GM18526 (cell line): Measurements from ENCODE around the gene TSPAN9.

Experiments
- POLR2A ChIP-seq: IDR thresholded peaks from 3 replicates; pipeline ENCODE4 v1.6.1; 2011; ENCODE audit not compliant: insufficient read length; ENCODE audit errors: extremely low read depth

The TSPAN9 gene

DNA sequence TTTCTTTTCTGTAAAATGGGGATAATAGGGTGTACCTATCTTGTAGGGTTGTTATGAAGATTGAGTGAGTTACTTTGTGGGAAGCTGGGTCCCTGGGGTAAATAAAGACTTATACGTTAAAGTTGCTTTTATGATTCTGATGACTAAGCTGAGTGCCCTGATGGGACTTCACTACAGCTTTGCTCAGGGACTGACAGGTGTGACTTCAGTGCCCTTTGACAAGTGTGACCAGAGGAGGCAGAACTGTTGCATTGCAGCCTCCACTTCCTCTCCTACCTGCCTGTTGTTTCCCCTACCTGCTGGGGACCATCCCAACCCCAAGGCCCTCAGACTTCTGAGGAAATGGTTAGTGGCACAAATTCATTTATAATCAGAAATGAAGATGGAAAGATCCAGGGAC is 119.3 kb downstream of the TSPAN9 start:
- no peak for TF ChIP-seq POLR2A

DNA sequence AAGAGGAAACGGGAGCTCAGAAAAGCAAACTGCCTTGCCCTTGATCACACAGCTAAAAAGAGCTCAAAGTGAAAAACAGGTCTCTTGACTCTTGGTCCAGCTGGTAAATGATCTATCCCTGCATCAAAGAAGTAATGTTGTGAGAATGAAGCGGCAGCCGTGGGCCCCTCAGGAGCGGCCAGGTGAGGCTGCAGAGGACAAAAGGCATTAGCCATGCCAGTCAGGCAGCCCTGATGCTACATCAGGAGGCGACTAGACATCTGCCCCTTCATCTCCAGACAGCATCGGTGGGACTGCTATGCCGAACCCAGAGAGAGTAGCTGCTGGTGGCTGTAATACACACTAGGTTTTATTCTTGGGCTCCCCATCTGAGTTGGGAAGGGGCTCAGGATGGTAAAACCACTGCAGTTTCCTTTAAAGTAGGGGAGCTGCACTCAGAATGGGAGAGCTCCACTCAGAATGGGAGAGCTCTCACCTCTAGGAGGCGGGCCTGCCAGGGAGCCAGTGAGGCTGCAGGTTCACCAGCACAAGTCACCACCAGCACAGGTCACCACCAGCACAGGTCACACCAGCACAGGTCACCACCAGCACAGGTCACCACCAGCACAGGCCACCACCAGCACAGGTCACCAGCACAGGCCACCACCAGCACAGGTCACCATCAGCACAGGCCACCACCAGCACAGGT is 120.1 kb downstream of the TSPAN9 start:
- TF ChIP-seq POLR2A = no peak

- TF ChIP-seq POLR2A = no peak
These were observed 122.4 kb downstream of the TSPAN9 start for GRCh38 chr12:3199551-3200031.

DNA sequence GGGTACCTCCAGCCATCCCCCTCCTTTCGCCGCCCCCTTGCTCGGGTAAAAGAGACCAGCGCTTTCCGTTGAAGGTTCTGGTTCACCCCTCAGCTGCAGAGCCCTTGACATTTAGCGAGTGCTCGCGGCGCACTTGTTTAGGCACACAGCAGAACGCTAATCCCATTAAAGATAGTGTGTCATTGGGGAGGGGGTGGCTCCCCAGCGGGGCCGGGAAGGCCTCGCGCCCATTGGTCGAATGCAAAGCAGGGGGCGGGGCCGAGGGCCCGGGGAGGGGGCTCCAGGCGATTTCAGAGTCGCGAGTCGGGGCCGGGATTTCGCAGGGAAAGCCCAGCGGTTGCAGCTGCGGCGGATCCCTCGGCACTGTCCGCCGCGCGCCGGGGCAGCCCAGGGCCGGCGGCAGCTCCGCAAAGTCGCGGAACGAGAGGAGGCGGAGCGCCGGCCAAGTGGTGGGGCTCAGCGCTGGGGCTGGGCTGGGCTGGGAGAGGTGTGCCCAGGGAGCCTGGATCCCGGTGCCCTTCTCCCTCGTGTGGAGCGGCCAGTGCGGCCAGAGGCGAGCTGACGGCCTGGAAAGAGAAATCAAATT is 122.9 kb downstream of the TSPAN9 start:
- no peak for TF ChIP-seq POLR2A

DNA sequence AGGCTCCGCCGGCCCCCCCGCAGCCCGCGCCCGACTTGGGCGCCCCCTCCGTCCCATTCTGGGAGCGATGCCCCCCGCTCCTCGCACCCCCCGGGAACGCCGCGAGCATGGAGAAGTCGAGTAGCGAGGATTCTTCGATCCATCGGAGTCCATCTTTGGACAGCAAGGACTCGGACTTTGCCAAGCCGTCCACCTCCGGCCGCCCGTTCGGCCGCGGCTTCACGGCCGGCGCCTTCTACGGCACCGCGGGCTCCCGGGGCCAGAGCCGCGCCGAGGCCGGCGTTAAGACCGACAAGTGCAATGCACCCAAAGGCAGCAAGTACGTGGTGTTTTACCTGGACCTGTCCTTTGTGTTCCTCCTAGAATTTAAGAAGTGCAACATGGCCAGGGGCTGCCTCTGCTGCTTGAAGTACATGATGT is 123.6 kb downstream of the TSPAN9 start:
- no peak for TF ChIP-seq POLR2A

DNA sequence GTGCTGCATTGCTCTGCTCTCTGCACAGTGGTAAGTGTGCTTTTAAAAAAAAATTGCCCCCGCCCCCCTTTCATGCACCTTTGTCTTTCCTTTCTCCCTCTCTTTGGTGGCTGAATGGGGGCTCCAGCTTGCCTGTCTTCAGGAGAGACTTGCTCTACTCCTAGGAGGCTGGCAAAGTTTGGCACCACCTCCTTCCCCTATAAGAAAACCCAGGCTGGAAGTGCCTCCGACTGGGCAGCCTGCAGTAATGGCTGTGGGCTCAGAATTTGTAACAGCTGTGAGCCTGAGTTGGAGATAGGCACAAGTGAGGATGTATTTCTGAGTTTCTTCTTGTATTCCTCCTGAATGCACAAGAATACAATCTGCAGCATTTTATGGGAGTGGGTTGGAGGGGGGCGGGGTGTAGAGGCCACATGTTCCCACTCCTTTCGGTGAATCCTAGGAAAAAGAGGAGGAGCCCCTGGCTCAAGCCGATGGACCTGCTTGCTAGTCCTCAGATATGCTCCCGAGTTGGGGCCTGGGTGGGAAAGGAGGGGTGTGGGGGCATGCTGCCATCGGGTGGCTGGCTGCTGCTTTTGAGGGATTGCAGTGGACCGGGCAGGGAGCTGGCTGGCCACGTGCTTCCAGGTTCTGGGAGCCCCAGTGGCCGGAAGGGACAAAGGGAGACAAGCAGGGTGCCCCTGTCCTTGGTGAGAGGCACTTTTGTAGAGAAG is 124.3 kb downstream of the TSPAN9 start:
- no peak for TF ChIP-seq POLR2A

GRCh38 chr12:3202096-3202495 is 124.9 kb downstream of the TSPAN9 start:
- TF ChIP-seq POLR2A = no peak

GRCh38 chr12:3202734-3203446 is 125.7 kb downstream of the TSPAN9 start:
- TF ChIP-seq POLR2A = no peak

- no peak for TF ChIP-seq POLR2A
These were observed 126.5 kb downstream of the TSPAN9 start for GRCh38 chr12:3203713-3204112.

- TF ChIP-seq POLR2A = no peak
These were observed 127.0 kb downstream of the TSPAN9 start for GRCh38 chr12:3204143-3204542.

DNA sequence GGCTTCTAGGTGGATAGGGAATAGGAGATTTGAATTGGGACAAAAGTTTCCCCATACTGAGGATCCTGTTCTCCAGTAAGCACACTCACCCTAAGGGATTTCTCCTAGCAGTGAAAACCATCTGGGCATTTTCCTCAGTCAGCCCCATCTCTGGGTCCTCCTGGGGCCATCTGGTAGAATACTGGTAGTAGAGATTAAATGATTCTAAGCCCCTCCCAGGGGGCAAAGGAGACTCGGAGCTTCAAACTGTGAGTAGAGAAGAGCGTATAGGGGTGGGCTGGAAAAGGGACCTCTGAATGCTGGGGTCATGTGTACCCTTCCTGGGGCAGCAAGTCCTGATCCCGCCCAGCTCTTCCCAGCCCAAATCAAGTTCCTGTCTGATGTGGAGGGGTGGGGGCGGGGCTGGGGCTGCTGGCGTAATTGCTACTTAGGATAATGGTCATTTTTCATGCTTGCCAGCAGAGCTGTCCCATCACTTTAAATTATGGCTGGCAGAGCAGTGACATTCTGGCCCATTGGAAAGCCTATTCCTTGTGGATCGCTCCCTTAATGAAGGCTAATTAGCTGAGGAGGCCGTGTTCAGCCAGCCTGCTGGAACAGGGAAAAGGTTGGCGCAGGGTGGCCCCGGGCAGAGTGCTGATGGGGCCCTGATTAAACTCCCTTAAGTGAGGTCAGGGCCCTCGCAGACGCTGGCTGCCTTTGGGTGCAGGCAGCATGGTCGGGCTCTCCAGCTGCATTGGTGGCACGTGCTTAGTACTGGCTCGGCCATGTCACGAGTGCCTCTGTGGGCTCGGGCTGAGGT is 127.8 kb downstream of the TSPAN9 start:
- TF ChIP-seq POLR2A = no peak

DNA sequence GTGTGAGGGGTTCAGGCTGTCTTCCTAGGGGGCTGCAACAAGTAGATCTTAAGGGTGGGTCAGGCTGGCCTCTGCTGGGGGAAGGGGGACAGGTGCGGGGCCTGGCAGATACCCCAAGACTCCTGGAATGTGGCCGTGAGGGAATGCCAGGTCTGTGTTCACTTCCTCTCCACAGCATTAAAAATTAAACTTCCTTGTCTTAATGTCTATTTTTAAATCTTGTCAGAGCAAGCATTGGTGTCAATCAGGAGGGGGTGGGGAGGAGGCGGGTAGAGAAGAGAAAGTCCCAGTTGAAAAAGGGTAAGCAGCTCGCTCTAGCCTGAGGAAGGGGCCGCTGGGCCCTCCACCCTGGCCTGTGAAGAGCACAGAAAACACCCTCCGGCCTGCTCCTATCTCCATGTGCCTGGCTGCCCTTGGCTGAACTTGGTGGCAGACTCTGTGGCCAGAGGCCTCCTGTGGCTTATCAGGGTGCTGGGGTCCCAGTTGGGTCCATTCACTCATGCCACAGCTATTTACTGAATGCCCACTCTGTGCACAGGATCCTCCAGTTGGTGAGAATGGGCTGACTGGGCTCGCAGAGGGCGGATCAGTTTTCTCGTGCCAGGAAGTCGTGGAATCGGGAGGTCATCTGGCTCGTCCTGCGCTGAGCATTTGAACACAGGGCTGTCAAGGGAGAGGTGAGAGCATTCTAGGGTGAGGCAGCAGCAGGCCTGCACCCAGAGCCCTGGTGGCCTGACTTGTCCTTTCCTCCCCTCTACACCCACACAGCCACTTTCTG is 128.8 kb downstream of the TSPAN9 start:
- TF ChIP-seq POLR2A = no peak

DNA sequence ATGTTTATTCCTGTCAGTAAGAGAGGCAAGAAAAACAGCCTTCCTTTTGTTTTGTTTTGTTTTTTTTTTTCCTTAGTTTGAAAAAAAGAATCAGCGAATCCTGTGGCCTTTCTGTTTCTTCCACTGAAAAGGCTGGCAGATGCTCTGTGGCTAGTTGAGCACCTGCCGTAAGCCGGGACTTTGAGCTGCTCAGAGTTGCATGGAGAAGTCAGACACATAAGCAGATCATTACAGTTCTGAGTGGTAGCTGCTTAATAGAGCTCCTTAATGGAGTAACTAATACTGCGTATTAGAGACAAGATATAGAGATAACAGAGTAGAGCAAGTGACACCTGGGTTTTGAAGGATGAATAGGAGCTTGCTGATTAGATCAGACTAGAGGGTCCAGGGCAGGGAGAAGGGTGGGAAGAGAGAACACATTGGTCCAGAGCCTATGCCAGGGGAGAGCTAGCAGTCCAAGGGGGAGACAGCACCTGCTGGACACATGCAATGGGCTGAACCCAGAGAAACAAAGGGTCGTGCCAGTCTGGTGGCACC is 129.4 kb downstream of the TSPAN9 start:
- no peak for TF ChIP-seq POLR2A

- no peak for TF ChIP-seq POLR2A
These were observed 130.0 kb downstream of the TSPAN9 start for GRCh38 chr12:3207175-3207574.

GRCh38 chr12:3207858-3208257 is 130.7 kb downstream of the TSPAN9 start:
- no peak for TF ChIP-seq POLR2A
